Measurements from ENCODE around the gene CABP1. TPM values are rescaled to one million over a fixed set of nuclear protein-coding genes. Genes with fewer than 3 reads are reported as not detected.

CABP1 gene
- total and polyA plus RNA-seq, 2 experiments from 2014 or later, result 5.1 to 5.2 TPM

DNA sequence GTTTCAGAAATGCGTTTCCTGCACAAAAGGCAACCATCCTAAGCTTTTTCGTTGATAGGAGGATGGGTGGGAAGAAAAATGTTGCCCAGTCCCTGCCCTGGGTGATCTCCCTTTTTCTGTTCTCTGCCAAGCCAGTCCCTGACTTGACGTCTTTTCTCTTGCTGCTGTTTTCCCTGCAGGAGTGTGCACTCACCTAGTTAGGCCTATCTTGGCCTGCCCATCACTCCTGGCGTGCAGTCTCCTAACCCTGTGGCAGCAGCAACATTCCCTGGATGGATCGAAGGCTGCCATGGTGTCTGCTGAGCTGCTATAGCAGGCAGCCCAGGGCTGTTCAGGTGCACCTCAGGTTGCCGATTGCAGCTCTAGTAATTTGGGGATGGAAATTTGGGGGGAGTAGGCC is 71.0 kb downstream of the CABP1 start (continued):
- TF ChIP-seq, protein P1, sequence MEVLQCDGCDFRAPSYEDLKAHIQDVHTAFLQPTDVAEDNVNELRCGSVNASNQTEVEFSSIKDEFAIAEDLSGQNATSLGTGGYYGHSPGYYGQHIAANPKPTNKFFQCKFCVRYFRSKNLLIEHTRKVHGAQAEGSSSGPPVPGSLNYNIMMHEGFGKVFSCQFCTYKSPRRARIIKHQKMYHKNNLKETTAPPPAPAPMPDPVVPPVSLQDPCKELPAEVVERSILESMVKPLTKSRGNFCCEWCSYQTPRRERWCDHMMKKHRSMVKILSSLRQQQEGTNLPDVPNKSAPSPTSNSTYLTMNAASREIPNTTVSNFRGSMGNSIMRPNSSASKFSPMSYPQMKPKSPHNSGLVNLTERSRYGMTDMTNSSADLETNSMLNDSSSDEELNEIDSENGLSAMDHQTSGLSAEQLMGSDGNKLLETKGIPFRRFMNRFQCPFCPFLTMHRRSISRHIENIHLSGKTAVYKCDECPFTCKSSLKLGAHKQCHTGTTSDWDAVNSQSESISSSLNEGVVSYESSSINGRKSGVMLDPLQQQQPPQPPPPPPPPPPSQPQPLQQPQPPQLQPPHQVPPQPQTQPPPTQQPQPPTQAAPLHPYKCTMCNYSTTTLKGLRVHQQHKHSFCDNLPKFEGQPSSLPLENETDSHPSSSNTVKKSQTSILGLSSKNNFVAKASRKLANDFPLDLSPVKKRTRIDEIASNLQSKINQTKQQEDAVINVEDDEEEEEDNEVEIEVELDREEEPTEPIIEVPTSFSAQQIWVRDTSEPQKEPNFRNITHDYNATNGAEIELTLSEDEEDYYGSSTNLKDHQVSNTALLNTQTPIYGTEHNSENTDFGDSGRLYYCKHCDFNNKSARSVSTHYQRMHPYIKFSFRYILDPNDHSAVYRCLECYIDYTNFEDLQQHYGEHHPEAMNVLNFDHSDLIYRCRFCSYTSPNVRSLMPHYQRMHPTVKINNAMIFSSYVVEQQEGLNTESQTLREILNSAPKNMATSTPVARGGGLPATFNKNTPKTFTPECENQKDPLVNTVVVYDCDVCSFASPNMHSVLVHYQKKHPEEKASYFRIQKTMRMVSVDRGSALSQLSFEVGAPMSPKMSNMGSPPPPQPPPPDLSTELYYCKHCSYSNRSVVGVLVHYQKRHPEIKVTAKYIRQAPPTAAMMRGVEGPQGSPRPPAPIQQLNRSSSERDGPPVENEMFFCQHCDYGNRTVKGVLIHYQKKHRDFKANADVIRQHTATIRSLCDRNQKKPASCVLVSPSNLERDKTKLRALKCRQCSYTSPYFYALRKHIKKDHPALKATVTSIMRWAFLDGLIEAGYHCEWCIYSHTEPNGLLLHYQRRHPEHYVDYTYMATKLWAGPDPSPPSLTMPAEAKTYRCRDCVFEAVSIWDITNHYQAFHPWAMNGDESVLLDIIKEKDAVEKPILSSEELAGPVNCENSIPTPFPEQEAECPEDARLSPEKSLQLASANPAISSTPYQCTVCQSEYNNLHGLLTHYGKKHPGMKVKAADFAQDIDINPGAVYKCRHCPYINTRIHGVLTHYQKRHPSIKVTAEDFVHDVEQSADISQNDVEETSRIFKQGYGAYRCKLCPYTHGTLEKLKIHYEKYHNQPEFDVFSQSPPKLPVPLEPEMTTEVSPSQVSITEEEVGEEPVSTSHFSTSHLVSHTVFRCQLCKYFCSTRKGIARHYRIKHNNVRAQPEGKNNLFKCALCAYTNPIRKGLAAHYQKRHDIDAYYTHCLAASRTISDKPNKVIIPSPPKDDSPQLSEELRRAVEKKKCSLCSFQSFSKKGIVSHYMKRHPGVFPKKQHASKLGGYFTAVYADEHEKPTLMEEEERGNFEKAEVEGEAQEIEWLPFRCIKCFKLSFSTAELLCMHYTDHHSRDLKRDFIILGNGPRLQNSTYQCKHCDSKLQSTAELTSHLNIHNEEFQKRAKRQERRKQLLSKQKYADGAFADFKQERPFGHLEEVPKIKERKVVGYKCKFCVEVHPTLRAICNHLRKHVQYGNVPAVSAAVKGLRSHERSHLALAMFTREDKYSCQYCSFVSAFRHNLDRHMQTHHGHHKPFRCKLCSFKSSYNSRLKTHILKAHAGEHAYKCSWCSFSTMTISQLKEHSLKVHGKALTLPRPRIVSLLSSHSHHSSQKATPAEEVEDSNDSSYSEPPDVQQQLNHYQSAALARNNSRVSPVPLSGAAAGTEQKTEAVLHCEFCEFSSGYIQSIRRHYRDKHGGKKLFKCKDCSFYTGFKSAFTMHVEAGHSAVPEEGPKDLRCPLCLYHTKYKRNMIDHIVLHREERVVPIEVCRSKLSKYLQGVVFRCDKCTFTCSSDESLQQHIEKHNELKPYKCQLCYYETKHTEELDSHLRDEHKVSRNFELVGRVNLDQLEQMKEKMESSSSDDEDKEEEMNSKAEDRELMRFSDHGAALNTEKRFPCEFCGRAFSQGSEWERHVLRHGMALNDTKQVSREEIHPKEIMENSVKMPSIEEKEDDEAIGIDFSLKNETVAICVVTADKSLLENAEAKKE (CRISPR knock-in tag; IDR thresholded peaks at IDR 0.05), result no peak
- TF ChIP-seq EZH2phosphoT487 (IDR thresholded peaks at IDR 0.05; ENCODE audit: unreplicated experiment) (no peak), EZH2 (IDR thresholded peaks at IDR 0.05; ENCODE audit: low read depth, unreplicated experiment) (no peak), ZNF331 (CRISPR knock-in tag; IDR thresholded peaks at IDR 0.05; ENCODE audit: low read depth) (no peak), JUNB (IDR thresholded peaks at IDR 0.05; ENCODE audit: unreplicated experiment) (no peak), NANOG (IDR thresholded peaks at IDR 0.05; ENCODE audit: borderline replicate concordance) (no peak), CREB1 (CRISPR knock-in tag; IDR thresholded peaks at IDR 0.05; ENCODE audit: low read depth) (no peak)
- TF ChIP-seq, protein P2, sequence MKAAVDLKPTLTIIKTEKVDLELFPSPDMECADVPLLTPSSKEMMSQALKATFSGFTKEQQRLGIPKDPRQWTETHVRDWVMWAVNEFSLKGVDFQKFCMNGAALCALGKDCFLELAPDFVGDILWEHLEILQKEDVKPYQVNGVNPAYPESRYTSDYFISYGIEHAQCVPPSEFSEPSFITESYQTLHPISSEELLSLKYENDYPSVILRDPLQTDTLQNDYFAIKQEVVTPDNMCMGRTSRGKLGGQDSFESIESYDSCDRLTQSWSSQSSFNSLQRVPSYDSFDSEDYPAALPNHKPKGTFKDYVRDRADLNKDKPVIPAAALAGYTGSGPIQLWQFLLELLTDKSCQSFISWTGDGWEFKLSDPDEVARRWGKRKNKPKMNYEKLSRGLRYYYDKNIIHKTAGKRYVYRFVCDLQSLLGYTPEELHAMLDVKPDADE (IDR thresholded peaks at IDR 0.05), result no peak

DNA sequence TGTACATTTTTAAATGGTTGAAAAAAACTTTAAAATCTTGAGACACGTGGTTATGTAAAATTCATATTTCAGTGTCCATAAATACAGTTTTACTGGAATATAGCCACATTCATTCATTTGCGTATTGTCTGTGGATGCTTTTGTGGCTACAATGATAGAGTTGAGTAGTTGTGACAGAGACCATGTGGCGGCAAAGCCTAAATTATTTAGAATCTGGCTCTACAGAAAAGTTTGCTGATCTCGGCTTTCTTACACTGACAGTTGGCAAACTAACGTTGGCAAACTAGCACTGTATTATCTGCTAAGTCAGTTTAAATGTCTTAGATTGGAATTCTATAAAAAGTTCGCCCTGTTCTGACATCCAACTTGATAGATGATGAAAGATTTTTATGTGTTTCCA is 72.2 kb downstream of the CABP1 start:
- H3K36me3 ChIP-seq (ENCODE audit: insufficient read depth), result peaks cover 24% of the 10 kb centered on the region
- peaks cover 40% of the 10 kb centered on the region for H3K79me2 ChIP-seq (replicated peaks; ENCODE audit: insufficient read depth)
- Mint-ChIP-seq H3K4me1 (peaks cover 20% of the 10 kb centered on the region), H3K4me3 (no peak overlapping the region; the same call in 2 of the 3 replicates), H3K27ac (no peak overlapping the region), H3K9me3 (no peaks in the 10 kb centered on the region), H3K27me3 (ENCODE audit: insufficient read depth, low read depth, poor library complexity) (peaks cover 7% of the 10 kb centered on the region), H3K36me3 (ENCODE audit: low read depth) (peaks cover 48% of the 10 kb centered on the region)
- H3K27ac ChIP-seq (ENCODE audit: low read depth), result no peak overlapping the region
- no peak overlapping the region for H3K4me2 ChIP-seq
- H3K4me3 ChIP-seq, result no peak overlapping the region
- H3K27me3 ChIP-seq (ENCODE audit: insufficient read depth), result no peaks in the 10 kb centered on the region
- peaks cover 8% of the 10 kb centered on the region for H3K4me1 ChIP-seq (ENCODE audit: insufficient read depth)
- peaks cover 8% of the 10 kb centered on the region for H4K20me1 ChIP-seq (replicated peaks; ENCODE audit: insufficient read depth)
- peaks cover 22% of the 10 kb centered on the region; the same call in 1 of the 2 replicates for H3F3A ChIP-seq (replicated peaks; ENCODE audit: low read depth)
- no peak for DNase-seq (ENCODE audit: low spot score)
- ATAC-seq, result no peak
- no peak overlapping the region for H2AFZ ChIP-seq
- no peaks in the 10 kb centered on the region for H3K9me2 ChIP-seq (ENCODE audit: insufficient read depth)
- TF ChIP-seq POLR2AphosphoS5 (IDR thresholded peaks at IDR 0.05; ENCODE audit: low read depth), result no peak
- TF ChIP-seq ZNF331 (CRISPR knock-in tag; IDR thresholded peaks at IDR 0.05; ENCODE audit: low read depth), result no peak
- TF ChIP-seq, protein P2 (IDR thresholded peaks at IDR 0.05), result no peak
- TF ChIP-seq, protein P3, sequence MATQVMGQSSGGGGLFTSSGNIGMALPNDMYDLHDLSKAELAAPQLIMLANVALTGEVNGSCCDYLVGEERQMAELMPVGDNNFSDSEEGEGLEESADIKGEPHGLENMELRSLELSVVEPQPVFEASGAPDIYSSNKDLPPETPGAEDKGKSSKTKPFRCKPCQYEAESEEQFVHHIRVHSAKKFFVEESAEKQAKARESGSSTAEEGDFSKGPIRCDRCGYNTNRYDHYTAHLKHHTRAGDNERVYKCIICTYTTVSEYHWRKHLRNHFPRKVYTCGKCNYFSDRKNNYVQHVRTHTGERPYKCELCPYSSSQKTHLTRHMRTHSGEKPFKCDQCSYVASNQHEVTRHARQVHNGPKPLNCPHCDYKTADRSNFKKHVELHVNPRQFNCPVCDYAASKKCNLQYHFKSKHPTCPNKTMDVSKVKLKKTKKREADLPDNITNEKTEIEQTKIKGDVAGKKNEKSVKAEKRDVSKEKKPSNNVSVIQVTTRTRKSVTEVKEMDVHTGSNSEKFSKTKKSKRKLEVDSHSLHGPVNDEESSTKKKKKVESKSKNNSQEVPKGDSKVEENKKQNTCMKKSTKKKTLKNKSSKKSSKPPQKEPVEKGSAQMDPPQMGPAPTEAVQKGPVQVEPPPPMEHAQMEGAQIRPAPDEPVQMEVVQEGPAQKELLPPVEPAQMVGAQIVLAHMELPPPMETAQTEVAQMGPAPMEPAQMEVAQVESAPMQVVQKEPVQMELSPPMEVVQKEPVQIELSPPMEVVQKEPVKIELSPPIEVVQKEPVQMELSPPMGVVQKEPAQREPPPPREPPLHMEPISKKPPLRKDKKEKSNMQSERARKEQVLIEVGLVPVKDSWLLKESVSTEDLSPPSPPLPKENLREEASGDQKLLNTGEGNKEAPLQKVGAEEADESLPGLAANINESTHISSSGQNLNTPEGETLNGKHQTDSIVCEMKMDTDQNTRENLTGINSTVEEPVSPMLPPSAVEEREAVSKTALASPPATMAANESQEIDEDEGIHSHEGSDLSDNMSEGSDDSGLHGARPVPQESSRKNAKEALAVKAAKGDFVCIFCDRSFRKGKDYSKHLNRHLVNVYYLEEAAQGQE (IDR thresholded peaks at IDR 0.05; ENCODE audit: unreplicated experiment), result no peak
- no peak for TF ChIP-seq NANOG (IDR thresholded peaks at IDR 0.05; ENCODE audit: borderline replicate concordance)
- no peak for TF ChIP-seq STAT1 (IDR thresholded peaks at IDR 0.05; ENCODE audit: unreplicated experiment)
- no peak for TF ChIP-seq EZH2 (IDR thresholded peaks at IDR 0.05; ENCODE audit: low read depth, unreplicated experiment)
- no peak for TF ChIP-seq JUNB (IDR thresholded peaks at IDR 0.05; ENCODE audit: unreplicated experiment)
- no peak for TF ChIP-seq ZNF114 (CRISPR knock-in tag; IDR thresholded peaks at IDR 0.05)

All from GM23338 (cell line).